ENCODE results near the gene TBRG4.

DNA sequence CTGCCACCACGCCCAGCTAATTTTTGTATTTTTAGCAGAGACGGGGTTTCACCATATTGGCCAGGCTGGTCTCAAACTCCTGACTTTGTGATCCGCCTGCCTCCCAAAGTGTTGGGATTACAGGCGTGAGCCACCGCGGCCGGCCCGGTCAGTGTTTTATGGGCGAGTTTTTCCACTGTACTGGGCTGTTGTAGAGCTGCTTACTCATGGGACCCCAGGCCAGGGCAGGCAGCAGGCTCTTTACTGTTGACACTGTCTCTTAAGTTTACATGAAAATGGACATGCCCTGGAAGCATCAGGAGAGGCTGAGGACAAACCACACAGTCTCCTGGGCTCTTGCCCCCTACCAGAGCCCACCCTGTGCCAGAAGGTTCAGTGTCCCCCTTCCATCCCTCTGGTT lies 33.9 kb downstream of the TBRG4 start:
- TF ChIP-seq, protein P1, sequence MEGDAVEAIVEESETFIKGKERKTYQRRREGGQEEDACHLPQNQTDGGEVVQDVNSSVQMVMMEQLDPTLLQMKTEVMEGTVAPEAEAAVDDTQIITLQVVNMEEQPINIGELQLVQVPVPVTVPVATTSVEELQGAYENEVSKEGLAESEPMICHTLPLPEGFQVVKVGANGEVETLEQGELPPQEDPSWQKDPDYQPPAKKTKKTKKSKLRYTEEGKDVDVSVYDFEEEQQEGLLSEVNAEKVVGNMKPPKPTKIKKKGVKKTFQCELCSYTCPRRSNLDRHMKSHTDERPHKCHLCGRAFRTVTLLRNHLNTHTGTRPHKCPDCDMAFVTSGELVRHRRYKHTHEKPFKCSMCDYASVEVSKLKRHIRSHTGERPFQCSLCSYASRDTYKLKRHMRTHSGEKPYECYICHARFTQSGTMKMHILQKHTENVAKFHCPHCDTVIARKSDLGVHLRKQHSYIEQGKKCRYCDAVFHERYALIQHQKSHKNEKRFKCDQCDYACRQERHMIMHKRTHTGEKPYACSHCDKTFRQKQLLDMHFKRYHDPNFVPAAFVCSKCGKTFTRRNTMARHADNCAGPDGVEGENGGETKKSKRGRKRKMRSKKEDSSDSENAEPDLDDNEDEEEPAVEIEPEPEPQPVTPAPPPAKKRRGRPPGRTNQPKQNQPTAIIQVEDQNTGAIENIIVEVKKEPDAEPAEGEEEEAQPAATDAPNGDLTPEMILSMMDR (IDR thresholded peaks at IDR 0.05): no peak
- TF ChIP-seq POLR2AphosphoS5 (IDR thresholded peaks at IDR 0.05) (no peak), POLR2A (IDR thresholded peaks at IDR 0.05) (no peak)
